ENCODE data around the gene ARMC2.

GRCh38 chr6:109010705-109011102, 162.5 kb downstream of the ARMC2 start:
- no peak for TF ChIP-seq EZH2 (IDR thresholded peaks at IDR 0.05)
- no peak for TF ChIP-seq CTCF (IDR thresholded peaks at IDR 0.05)
